HG03095 (cell line): ENCODE data around the gene MYO1G.
"Not testable (repeated sequence)": the region's sequence is repeated elsewhere in the genome, so short reads cannot be mapped to it uniquely, and the experiment has no call there.

Experiments
- ATAC-seq: cut with Tn5 transposase; IDR thresholded peaks from one replicate; pipeline ENCODE4 v1.9.1; 2021; ENCODE audit warnings: moderate library complexity; ENCODE audit not compliant: unreplicated experiment

Gene MYO1G

DNA sequence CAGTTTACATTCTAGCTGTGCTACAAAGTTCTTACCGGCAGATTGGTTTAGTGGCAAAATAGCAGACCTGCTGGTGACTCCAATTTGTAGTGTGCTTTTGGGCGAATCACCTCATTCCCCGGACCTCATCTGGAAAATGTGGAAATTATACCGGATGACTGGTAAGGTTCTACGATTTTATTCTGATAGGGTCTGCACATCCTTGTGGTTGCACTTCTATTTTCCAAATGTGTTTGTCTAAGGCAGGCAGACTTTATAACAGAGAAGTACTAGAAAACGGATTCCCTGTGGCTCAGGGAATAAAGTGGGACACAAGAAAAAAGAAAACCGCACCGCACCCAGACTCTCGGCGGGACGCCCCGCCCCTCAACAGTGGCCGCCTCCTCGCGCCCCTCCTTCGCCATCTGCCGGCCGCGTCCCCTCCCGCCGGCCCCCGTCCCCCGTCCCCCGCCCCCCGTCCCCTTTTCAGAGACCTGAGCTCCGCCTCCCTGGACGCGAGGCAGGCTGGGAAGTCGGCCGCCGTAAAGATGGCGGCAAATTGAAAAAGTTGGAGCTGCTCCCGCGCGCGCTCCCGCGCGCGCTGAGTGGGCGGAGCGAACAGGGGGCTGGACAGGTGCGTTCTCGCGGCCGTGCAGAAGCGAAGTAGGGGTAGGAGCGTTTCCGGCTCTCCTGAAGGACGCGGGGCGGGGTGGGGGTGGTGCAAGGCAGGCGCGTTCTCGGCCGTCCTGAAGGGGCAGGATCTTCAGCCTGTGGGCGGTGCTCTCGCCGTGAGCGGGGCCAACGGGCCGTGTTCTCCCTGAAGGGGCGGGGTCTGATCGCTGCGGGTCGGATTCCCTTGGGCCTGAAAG is 20.7 kb upstream of the MYO1G start:
- peak; percentile 65 for ATAC-seq

DNA sequence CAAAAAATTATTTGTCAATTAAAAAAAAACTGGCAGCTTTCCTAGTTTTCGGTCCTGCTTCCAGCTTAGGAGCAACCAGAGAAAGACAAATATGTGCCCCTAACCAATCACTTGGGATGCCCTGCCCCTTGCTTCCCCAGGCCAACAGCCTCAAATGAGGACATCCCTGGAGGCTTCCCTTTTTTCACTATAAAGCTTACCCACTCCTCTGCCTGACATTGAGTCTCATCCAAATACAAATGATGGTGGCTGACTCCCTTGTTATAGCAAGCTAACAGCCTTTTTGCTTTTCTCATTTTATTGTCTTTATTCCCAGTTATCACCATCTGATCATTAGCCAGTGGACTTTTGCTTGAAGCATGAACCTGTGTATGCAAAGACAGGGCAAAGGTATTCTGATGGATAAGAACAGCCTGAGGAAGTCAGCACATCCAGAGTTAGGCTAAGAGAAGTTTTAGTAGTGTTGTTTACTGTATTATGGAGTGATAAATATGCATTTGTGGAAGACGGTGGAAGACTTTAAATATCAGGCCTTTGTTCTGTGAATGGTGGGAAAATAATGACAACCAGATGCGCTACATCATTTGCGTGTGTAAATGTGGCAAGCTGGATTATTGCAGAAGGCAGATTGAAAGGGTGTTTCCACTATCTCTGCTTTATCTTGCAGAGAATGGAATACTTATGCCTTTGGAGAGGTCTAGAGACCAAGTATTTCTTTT is 19.5 kb upstream of the MYO1G start:
- no peak for ATAC-seq

GRCh38 chr7:44995555-44996493 is 17.0 kb upstream of the MYO1G start:
- no peak for ATAC-seq

GRCh38 chr7:44994877-44995554 is 16.2 kb upstream of the MYO1G start:
- no peak for ATAC-seq

DNA sequence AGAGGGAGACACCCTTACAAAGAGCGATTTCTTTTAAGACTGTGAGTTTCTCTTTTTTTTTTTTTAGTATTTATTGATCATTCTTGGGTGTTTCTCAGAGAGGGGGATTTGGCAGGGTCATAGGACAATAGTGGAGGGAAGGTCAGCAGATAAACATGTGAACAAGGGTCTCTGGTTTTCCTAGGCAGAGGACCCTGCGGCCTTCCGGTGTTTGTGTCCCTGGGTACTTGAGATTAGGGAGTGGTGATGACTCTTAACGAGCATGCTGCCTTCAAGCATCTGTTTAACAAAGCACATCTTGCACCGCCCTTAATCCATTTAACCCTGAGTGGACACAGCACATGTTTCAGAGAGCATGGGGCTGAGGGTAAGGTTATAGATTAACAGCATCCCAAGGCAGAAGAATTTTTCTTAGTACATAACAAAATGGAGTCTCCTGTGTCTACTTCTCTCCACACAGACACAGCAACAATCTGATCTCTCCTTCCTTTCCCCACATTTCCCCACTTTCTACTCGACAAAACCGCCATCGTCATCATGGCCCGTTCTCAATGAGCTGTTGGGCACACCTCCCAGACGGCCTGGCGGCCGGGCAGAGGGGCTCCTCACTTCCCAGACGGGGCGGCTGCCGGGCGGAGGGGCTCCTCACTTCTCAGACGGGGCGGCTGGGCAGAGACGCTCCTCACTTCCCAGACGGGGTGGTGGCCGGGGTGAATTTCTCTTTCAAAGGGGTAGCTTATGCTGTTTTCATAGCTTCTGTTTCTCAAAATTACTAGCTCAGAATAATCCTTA is 13.4 kb upstream of the MYO1G start:
- ATAC-seq: not testable (repeated sequence)

DNA sequence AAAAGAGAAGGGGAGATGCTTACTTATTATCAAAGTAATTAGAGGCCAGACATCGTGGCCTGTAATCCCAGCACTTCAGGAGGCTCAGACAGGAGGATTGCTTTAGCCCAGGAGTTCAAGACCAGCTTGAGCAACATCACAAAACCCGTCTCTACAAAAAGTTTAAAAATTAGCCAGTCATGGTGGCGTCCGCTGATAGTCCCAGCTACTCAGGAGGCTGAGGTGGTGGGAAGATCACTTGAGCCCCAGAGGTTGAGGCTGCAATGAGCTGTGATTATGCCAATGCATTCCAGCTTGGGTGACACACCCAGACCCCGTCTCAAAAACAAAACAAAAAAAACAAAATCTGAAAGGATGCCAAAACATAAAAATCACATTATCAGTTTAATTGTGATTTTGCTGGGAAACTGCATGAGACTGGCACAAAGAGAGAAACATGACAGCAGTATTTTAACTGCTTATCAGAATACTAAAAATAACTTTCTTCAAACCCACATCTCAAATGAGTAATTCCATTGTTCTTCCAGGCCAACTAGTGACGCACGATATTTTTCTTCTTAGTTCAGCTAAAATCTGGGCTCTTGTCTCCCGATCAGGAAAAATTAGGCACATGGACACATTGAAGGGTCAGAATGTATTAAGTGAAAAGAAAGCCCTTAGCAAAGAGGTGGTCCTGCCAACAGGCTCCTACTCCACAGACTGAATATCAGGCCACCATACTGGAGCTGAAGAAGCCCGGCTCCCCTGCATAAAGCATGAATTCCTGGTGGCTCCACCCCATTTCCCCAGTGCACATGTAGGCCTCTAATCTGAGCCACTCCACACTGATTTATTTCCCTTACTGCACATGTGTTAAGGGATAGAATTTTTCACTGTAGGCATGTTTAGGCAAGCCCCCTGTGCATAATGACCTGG is 11.6 kb upstream of the MYO1G start:
- ATAC-seq: no peak

- no peak for ATAC-seq
Observed at GRCh38 chr7:44989132-44989531, 10.3 kb upstream of the MYO1G start.

DNA sequence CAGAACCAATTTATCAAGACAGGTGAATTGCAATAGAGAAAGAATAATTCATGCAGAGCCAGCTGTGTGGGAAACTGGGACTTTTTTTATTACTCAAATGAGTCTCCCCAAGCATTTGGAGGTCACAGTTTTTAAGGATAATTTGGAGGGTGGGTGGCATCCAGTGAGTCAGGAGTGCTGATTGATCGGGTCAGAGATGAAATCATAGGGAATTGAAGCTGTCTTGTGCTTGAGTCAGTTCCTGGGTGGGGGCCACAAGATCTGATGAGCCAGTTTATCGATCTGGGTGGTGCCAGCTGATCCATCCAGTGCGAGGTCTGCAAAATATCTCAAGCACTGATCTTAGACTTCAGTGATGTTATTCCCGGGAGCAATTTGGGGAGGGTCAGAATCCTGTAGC is 9.9 kb upstream of the MYO1G start:
- no peak for ATAC-seq

- ATAC-seq: no peak
Observed at GRCh38 chr7:44987996-44988395, 9.2 kb upstream of the MYO1G start.

DNA sequence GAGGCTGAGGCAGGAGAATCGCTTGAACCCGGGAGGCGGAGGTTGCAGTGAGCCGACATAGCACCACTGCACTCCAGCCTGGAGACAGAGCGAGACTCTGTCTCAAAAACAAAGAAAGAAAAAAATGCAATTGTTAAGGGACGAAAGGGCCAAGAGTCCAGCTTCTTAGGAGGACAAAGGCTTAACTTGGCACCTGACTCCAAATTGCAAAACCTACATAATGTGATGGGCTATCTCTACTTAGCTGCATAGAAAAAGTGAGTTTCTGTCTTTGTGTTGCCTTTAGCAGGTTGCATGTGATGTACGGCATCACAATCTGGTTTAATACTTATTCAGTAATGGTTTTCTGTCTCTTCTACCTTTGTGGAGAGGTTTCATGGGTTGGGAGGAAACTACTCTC is 8.6 kb upstream of the MYO1G start:
- ATAC-seq: no peak

DNA sequence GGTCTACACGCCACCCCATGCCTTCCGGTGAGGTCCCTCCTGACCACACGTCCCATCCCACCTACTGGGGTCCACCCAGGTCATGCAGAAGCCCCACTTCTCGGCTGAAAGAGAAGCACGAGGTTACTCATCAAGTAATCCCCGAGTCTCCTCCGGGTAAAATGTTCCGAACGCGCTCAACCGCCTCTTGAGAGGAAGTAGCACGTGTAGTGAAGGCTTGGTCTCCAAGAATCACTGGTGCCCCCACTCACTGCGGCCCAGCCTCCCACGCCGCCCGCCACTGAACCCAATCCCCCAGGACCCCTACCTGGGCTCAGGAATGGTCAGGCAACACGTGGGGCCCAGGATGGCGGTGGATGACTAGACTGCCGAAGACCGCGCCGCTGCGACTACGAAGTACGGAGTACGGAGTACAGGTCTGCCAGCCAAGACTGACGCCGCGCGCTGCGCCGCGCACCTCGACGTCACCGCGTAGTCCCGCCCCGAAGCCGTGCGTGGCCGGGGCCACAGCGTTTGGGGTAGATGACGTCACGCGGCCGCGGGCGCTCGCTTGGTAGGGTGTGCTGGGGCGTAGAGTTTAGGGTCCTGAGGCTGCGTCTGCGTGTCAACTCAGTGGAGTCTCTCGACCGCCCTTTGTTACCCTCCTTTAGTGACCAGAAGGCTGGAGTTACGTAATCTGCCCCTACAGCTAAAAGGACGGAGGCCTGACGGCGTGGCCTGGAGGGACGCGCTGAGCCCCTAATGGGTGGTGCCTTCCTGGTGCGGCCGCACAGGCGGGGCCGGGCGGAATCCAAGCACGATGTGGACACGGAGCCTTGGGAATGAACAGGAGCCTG is 7.6 kb upstream of the MYO1G start:
- ATAC-seq: peak; percentile 95

DNA sequence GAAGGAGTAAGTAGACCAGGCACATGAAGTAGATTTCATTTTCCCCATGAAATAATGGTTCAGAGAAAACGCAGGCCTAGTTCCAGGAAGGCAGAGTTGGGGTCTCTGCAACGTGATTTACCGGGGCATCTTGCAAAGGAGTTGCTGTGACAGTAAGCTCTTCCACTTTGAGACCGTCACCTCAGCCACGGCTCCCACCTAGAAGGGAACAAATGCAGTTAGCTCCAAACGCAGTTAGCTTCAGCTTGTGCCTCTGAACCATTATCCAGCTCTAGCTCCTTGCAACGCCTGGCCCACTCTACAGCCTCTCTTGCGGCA is 7.0 kb upstream of the MYO1G start:
- no peak for ATAC-seq

DNA sequence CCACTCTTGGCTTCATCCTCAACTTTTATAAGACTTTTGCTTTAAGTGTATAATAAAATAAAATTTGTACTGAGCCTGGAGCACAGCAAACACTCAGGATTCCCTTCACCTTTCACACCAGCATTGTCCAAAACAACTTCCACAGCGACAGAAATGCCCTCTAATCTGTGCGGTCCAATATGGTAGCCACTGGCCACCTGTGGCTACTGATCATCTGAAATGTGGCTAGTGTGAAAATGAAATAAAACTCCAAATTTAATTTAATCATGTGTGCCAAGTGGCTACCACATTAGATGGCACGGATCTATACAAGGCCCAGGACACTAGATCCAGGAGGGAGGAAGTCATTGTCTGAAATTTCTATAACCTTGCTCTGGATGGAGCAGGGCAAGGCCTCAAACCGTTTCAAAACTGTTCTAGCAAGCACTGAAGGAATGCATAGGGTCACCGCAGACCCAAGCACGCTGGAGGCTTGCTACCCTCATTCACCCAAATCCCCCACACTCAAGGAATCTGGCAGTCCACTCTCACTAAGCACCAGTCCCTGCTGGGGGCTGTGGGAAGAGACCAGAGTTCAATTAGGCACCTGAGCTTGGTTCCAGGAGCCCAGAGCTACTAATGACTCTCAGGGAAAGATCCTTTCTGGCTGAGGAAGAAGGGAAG is 6.3 kb upstream of the MYO1G start:
- no peak for ATAC-seq

GRCh38 chr7:44984478-44984758 is 5.6 kb upstream of the MYO1G start:
- ATAC-seq: no peak

GRCh38 chr7:44983742-44984477 is 5.1 kb upstream of the MYO1G start:
- no peak for ATAC-seq

GRCh38 chr7:44982970-44983369 is 4.2 kb upstream of the MYO1G start:
- no peak for ATAC-seq

DNA sequence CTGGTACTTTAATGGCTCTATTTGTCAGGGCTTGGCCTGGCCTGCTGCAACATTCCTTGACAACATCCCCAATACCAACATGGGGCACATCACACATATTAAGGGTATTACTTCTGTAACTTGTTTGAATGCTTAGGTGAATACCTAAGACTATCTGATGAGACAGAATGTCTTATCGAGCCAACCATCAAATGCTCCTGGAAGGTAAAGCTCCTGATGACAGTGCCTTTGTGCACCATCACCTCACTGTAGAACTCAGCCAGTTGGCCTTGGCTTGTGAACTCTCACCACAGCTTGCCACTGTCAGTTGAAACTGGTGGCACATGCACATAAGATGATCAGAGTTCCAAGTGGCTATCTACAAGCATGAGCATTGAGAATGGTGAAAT is 3.7 kb upstream of the MYO1G start:
- ATAC-seq: no peak
